MCF 10A (cell line): ENCODE results near the gene SELENOV. TPM values are rescaled to one million over a fixed set of nuclear protein-coding genes. Genes with fewer than 3 reads are reported as not detected.

ENCODE experiments used
- BruUV-seq: library from RNA; stranded (reverse); fragments of 400-500 nt; replicated peaks from 2 replicates; lab custom pipeline; 2021; lab: Mats Ljungman, UMichigan
- CTCF ChIA-PET: fragments of 300-600 bp; sonication (Branson Sonifier 250); formaldehyde crosslinking; extraction: SDS; loops from one replicate; lab custom pipeline; 2021; ENCODE audit warnings: antibody characterized with exemption, inconsistent platforms; lab: Yijun Ruan, JAX
- POLR2A ChIA-PET: fragments of 300-600, 350-650 bp; sonication (Branson Sonifier 250); formaldehyde crosslinking; extraction: SDS; loops from one replicate; lab custom pipeline; 2020; ENCODE audit warnings: antibody characterized with exemption, inconsistent platforms; lab: Yijun Ruan, JAX
- DNase-seq: peaks from one replicate; pipeline ENCODE4 v3.0.0-alpha.2; 2018; ENCODE audit not compliant: unreplicated experiment
- H3K27ac Mint-ChIP-seq: one replicate; pipeline ENCODE4 v1.8.0; 2022; ENCODE audit warnings: mild to moderate bottlenecking, low read depth, mixed read lengths; ENCODE audit not compliant: unreplicated experiment
- H3K27me3 Mint-ChIP-seq: one replicate; pipeline ENCODE4 v1.8.0; 2022; ENCODE audit warnings: mixed read lengths; ENCODE audit not compliant: insufficient read depth, unreplicated experiment
- H3K36me3 Mint-ChIP-seq: one replicate; pipeline ENCODE4 v1.8.0; 2022; ENCODE audit warnings: mild to moderate bottlenecking, moderate library complexity, mixed read lengths; ENCODE audit not compliant: insufficient read depth, unreplicated experiment
- H3K4me1 Mint-ChIP-seq: one replicate; pipeline ENCODE4 v1.8.0; 2022; ENCODE audit warnings: mixed read lengths; ENCODE audit not compliant: insufficient read depth, unreplicated experiment
- H3K4me3 Mint-ChIP-seq: one replicate; pipeline ENCODE4 v1.8.0; 2022; ENCODE audit warnings: mild to moderate bottlenecking, moderate library complexity, mixed read lengths; ENCODE audit not compliant: unreplicated experiment
- H3K9me3 Mint-ChIP-seq: one replicate; pipeline ENCODE4 v1.8.0; 2022; ENCODE audit warnings: mixed read lengths; ENCODE audit not compliant: unreplicated experiment
- CTCF ChIP-seq: fragments of 200-600 bp; IDR thresholded peaks from one replicate; pipeline ENCODE4 v1.8.0; 2022; ENCODE audit warnings: antibody characterized with exemption, mild to moderate bottlenecking; ENCODE audit not compliant: unreplicated experiment
- intact Hi-C: fragments of 100-400 bp; cut with micrococcal nuclease; formaldehyde crosslinking; loops from 2 replicates; pipeline ENCODE4 v1.14.1; 2022
- total RNA-seq: library from RNA; stranded (reverse); gene quantifications from 2 replicates; pipeline ENCODE4 v1.2.3, GENCODE V29; 2022

Gene SELENOV
- total RNA-seq, 1 experiment from 2014 or later = not detected

GRCh38 chr19:39557811-39558623 lies 43.1 kb downstream of the SELENOV start:
- BruUV-seq = no TSS peak
- H3K27ac Mint-ChIP-seq = no peak overlapping the region
- no peak for TF ChIP-seq CTCF
- peaks cover 53% of the 10 kb centered on the region for H3K27me3 Mint-ChIP-seq
- DNase-seq = peak; percentile 20
- ChIA-PET CTCF (no interaction called here), POLR2A (no interaction called here)
- H3K9me3 Mint-ChIP-seq = no peaks in the 10 kb centered on the region
- no peaks in the 10 kb centered on the region for H3K36me3 Mint-ChIP-seq
- peaks cover 6% of the 10 kb centered on the region for H3K4me1 Mint-ChIP-seq
- no peak overlapping the region for H3K4me3 Mint-ChIP-seq
- intact Hi-C loops = no loop called here

GRCh38 chr19:39558624-39559117 lies 43.7 kb downstream of the SELENOV start:
- TF ChIP-seq CTCF = no peak
- H3K4me3 Mint-ChIP-seq = no peak overlapping the region
- H3K27ac Mint-ChIP-seq = no peak overlapping the region
- intact Hi-C loops = no loop called here
- POLR2A ChIA-PET = no interaction called here
- H3K27me3 Mint-ChIP-seq = peaks cover 46% of the 10 kb centered on the region
- no peaks in the 10 kb centered on the region for H3K9me3 Mint-ChIP-seq
- DNase-seq = no peak
- CTCF ChIA-PET = no interaction called here
- no TSS peak for BruUV-seq
- H3K4me1 Mint-ChIP-seq = peaks cover 6% of the 10 kb centered on the region
- no peaks in the 10 kb centered on the region for H3K36me3 Mint-ChIP-seq

GRCh38 chr19:39563408-39563807 lies 48.5 kb downstream of the SELENOV start:
- H3K27ac Mint-ChIP-seq = no peak overlapping the region
- DNase-seq = peak; percentile 61
- no peak overlapping the region for H3K4me3 Mint-ChIP-seq
- no peaks in the 10 kb centered on the region for H3K36me3 Mint-ChIP-seq
- H3K9me3 Mint-ChIP-seq = no peaks in the 10 kb centered on the region
- no TSS peak for BruUV-seq
- peaks cover 38% of the 10 kb centered on the region for H3K27me3 Mint-ChIP-seq
- CTCF ChIA-PET = interaction anchor here (0.6 to 0.8 kb wide), 3 partner anchors 12 to 61 kb away, joined by 3 to 5 read pairs (median 3); no protein-coding TSS in a partner anchor
- intact Hi-C loops = no loop called here
- peaks cover 2% of the 10 kb centered on the region for H3K4me1 Mint-ChIP-seq
- no peak for TF ChIP-seq CTCF
- POLR2A ChIA-PET = interaction anchor here (0.6 kb wide), 1 partner anchor 133 kb away, joined by 3 read pairs; no protein-coding TSS in a partner anchor

GRCh38 chr19:39566064-39566463 lies 51.1 kb downstream of the SELENOV start:
- Mint-ChIP-seq H3K9me3 (no peaks in the 10 kb centered on the region), H3K4me1 (peaks cover 7% of the 10 kb centered on the region), H3K27me3 (peaks cover 23% of the 10 kb centered on the region), H3K4me3 (no peak overlapping the region), H3K36me3 (no peaks in the 10 kb centered on the region), H3K27ac (no peak overlapping the region)
- no peak for DNase-seq
- intact Hi-C loops = no loop called here
- BruUV-seq = no TSS peak
- no peak for TF ChIP-seq CTCF
- POLR2A ChIA-PET = no interaction called here
- CTCF ChIA-PET = interaction anchor here (0.5 kb wide), 1 partner anchor 168 kb away, joined by 4 read pairs; no protein-coding TSS in a partner anchor
